Suprapubic skin (tissue), 3 donors: Measurements from ENCODE around the gene CCDC169.

Experiments
- EP300 ChIP-seq: sonication (generic); formaldehyde crosslinking; IDR thresholded peaks from one replicate; pipeline ENCODE4 v1.6.1; 2017; ENCODE audit warnings: antibody characterized with exemption
- POLR2A ChIP-seq, 2 donors: fragments of 450-650 bp; IDR thresholded peaks; one replicate each; pipeline ENCODE4 v1.6.1; 2017; ENCODE audit warnings: antibody characterized with exemption in 2 of 2, mild to moderate bottlenecking in 2 of 2, moderate library complexity in 2 of 2
- TF ChIP-seq, protein P1 (sequence below), 2 donors: fragments of 200-600 bp in 1 of 2; fragments of 450-650 bp in 1 of 2; sonication (generic) in 1 of 2; IDR thresholded peaks; one replicate each; pipeline ENCODE4 v1.5.1; 2016 to 2019; ENCODE audit warnings: antibody characterized with exemption in 2 of 2, mild to moderate bottlenecking in 1 of 2, moderate library complexity in 1 of 2

DNA sequence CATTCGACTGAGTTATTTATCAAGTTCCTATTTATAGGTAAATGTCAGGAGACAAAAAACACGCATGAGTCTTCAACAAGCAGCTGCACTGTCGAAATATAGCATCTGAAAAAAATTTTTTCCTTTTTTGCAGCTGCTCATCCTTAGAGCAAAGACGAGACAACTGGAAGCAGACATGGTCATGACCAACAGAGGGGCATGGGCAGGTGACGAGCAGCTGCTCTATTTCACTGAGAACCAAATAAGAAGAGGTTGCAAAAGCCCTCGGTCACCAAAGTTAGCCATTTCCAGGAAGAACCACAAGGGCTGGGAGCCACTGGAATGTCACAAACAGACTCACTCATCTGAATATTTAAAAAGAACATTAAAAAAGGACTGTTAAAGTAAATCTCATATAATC, 105.4 kb downstream of the CCDC169 start:
- TF ChIP-seq POLR2A (IDR thresholded peaks at IDR 0.05): no peak
- TF ChIP-seq, protein P1, sequence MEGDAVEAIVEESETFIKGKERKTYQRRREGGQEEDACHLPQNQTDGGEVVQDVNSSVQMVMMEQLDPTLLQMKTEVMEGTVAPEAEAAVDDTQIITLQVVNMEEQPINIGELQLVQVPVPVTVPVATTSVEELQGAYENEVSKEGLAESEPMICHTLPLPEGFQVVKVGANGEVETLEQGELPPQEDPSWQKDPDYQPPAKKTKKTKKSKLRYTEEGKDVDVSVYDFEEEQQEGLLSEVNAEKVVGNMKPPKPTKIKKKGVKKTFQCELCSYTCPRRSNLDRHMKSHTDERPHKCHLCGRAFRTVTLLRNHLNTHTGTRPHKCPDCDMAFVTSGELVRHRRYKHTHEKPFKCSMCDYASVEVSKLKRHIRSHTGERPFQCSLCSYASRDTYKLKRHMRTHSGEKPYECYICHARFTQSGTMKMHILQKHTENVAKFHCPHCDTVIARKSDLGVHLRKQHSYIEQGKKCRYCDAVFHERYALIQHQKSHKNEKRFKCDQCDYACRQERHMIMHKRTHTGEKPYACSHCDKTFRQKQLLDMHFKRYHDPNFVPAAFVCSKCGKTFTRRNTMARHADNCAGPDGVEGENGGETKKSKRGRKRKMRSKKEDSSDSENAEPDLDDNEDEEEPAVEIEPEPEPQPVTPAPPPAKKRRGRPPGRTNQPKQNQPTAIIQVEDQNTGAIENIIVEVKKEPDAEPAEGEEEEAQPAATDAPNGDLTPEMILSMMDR (IDR thresholded peaks at IDR 0.05): no peak
- TF ChIP-seq EP300: no peak
